GM12892 (cell line): ENCODE measurements around the gene SAP25.

Experiments
- POLR2A ChIP-seq: IDR thresholded peaks from 2 replicates; pipeline ENCODE4 v1.6.1; 2011; ENCODE audit warnings: low read depth, low read length, control low read depth
- POLR2AphosphoS5 ChIP-seq: IDR thresholded peaks from 2 replicates; pipeline ENCODE4 v1.6.1; 2011; ENCODE audit warnings: low read depth, low read length, control low read depth
- TAF1 ChIP-seq: IDR thresholded peaks from 2 replicates; pipeline ENCODE4 v1.6.1; 2011; ENCODE audit warnings: low read depth, mild to moderate bottlenecking, control low read depth, low read length, borderline replicate concordance

GRCh38 chr7:100595188-100595587 is 21.5 kb upstream of the SAP25 start:
- no peak for TF ChIP-seq TAF1
- no peak for TF ChIP-seq POLR2A
- TF ChIP-seq POLR2AphosphoS5, result no peak
